Neural crest cell (in vitro differentiated cells): ENCODE results near the gene RHOJ. TPM values are rescaled to one million over a fixed set of nuclear protein-coding genes. Genes with fewer than 3 reads are reported as not detected.

Source experiments
- DNase-seq: peaks from one replicate; pipeline ENCODE4 v3.0.0; 2021; ENCODE audit warnings: low read depth, mixed read lengths, low spot score
- H3K27ac Mint-ChIP-seq: one replicate; pipeline ENCODE4 v1.8.0; 2021; ENCODE audit warnings: mild to moderate bottlenecking, mixed read lengths; ENCODE audit not compliant: unreplicated experiment
- H3K27me3 Mint-ChIP-seq: 2 replicates; pipeline ENCODE4 v1.8.0; 2021; ENCODE audit warnings: low read depth, mild to moderate bottlenecking, mixed read lengths
- H3K36me3 Mint-ChIP-seq: 2 replicates; pipeline ENCODE4 v1.8.0; 2021; ENCODE audit warnings: low read depth, mild to moderate bottlenecking, mixed read lengths
- H3K4me1 Mint-ChIP-seq: 2 replicates; pipeline ENCODE4 v1.8.0; 2021; ENCODE audit warnings: mixed read lengths
- H3K4me3 Mint-ChIP-seq: one replicate; pipeline ENCODE4 v1.8.0; 2021; ENCODE audit warnings: mild to moderate bottlenecking, mixed read lengths
- H3K9me3 Mint-ChIP-seq: 2 replicates; pipeline ENCODE4 v1.8.0; 2021; ENCODE audit warnings: mixed read lengths
- total RNA-seq: library from RNA; stranded (reverse); gene quantifications from 2 replicates; pipeline ENCODE4 v1.2.1, GENCODE V29; 2021
- TF ChIP-seq, protein P1 (sequence below): fragments of 200-600 bp; sonication (generic); conservative IDR thresholded peaks from 2 replicates; pipeline ENCODE4 v1.5.0; 2021; ENCODE audit warnings: antibody characterized with exemption, mild to moderate bottlenecking

RHOJ gene
- total RNA-seq, 1 donor from 2014 or later = 34.6 TPM

DNA sequence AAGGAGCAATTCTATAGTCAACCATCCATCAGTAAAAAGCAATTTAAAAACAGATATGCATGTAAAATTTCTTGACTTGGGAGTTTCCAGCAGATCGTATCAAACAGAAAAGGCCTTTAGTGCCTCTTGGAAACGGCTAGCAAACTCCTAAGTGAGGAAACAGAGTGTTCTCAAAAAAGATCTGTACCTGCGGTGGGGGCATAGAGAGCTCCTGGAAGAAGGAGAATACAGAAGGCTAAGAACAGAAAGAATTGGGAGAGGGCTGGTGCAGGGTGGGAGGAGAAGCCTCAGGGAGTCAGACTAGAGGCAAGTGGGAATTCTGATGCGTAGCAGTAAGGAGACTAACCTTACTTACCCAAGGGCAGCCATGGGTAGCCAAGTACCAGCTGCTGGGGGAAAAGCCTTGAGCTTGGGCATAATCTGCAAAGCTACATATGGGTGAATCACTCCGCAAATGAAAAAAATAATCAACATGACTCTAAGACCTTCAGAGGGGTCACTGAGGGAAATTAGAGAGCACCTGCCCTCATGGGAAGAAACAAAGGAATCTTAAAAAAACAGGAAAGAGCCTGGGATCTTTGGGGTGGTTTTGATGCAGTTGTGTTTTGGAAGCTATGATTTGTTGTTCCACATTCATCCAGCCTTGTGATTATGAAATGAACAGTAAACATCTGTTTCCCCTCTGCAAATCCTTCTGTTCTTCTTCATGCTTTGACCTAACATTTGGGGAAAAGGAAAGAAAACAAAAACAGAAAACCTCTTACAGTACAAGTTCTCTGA is 10.4 kb downstream of the RHOJ start:
- TF ChIP-seq, protein P1, sequence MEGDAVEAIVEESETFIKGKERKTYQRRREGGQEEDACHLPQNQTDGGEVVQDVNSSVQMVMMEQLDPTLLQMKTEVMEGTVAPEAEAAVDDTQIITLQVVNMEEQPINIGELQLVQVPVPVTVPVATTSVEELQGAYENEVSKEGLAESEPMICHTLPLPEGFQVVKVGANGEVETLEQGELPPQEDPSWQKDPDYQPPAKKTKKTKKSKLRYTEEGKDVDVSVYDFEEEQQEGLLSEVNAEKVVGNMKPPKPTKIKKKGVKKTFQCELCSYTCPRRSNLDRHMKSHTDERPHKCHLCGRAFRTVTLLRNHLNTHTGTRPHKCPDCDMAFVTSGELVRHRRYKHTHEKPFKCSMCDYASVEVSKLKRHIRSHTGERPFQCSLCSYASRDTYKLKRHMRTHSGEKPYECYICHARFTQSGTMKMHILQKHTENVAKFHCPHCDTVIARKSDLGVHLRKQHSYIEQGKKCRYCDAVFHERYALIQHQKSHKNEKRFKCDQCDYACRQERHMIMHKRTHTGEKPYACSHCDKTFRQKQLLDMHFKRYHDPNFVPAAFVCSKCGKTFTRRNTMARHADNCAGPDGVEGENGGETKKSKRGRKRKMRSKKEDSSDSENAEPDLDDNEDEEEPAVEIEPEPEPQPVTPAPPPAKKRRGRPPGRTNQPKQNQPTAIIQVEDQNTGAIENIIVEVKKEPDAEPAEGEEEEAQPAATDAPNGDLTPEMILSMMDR = no peak
- Mint-ChIP-seq H3K4me3 (no peak overlapping the region), H3K36me3 (peaks cover 11% of the 10 kb centered on the region), H3K27ac (peak overlapping the region; percentile 15), H3K27me3 (no peaks in the 10 kb centered on the region), H3K9me3 (no peaks in the 10 kb centered on the region), H3K4me1 (peaks cover 25% of the 10 kb centered on the region)
- no peak for DNase-seq

DNA sequence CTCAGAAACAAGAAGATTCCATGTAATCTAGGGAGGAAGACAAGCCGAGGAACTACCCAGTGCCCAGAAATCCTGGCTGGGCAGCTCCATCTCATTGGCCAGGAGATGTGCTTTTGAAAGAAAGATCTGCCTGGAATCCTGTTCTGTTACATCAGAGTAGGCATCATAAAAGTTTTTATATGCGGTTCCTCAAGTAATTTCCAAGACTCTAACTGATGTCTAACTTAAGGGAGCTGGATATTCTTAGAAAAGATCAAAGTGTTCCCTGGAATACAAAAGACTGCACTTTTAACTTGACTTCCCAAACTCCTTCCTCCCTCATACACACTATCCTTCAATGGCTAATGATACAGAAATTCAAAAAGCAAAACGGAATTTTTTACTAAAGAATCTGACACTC is 16.3 kb downstream of the RHOJ start:
- Mint-ChIP-seq H3K9me3 (peaks cover 10% of the 10 kb centered on the region), H3K4me1 (peaks cover 36% of the 10 kb centered on the region), H3K36me3 (peaks cover 16% of the 10 kb centered on the region), H3K27ac (no peak overlapping the region), H3K27me3 (no peaks in the 10 kb centered on the region), H3K4me3 (no peak overlapping the region)
- DNase-seq = no peak
- TF ChIP-seq, protein P1 = no peak

DNA sequence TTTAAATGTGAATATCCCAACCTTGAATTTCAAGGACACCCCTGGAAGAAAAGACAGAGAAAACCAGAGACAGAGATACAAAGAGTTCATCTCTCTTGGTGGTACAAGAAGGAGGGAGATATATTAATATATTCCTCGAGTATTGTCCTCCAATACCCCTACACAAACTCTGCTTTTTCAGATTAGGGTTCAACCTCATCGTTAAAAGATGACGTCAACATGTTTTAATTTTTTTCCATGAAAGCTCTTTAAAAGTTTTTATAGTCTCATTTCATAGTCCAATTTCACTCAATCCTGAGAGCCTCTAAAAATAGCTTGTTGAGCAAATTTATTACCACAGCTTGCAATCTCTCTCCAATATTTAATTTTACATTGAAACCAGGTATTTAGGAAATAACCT is 19.4 kb downstream of the RHOJ start:
- Mint-ChIP-seq H3K4me1 (peaks cover 24% of the 10 kb centered on the region), H3K4me3 (no peak overlapping the region), H3K27me3 (no peaks in the 10 kb centered on the region), H3K36me3 (peaks cover 18% of the 10 kb centered on the region), H3K9me3 (peaks cover 12% of the 10 kb centered on the region), H3K27ac (no peak overlapping the region)
- DNase-seq = no peak
- TF ChIP-seq, protein P1 = no peak

DNA sequence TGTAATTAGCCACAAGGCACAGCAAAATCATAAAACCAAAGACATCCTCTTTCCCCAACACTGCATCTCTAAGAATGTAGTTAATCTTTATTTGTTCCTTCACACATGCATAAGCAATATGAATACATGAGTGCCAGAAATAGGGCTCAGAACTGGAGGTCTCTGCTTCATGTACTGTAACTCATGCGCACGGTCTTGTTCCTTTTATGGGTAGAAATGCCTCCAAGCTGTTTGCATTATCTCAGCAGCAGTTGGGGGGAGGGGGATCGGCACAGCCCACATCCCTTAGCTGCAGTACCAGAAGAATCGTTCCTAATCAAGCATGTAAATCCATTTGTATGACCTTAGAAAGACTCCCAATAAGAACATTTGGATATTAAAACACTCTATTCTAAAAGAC is 20.0 kb downstream of the RHOJ start:
- Mint-ChIP-seq H3K27me3 (no peaks in the 10 kb centered on the region), H3K9me3 (peaks cover 16% of the 10 kb centered on the region), H3K4me3 (peak overlapping the region; percentile 17), H3K27ac (no peak overlapping the region), H3K4me1 (peaks cover 23% of the 10 kb centered on the region), H3K36me3 (peaks cover 21% of the 10 kb centered on the region)
- TF ChIP-seq, protein P1 = no peak
- no peak for DNase-seq

DNA sequence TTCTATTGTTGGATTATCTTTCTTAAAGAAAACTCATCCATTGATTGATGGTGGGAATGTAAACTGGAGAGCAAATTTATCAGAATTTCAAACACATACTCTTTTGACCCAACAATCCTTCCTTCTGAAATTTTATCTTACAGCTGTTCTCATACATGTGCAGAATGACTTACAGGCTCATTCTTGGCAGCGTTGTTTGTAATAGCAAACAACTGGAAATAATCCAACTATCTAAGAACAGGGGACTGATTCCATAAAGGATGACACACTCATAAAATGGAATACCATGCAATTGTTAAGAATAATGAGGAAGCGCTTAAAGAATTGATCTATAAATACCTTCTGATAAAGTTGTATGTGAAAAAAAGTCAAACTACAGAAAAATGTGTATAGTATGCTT is 24.0 kb downstream of the RHOJ start:
- TF ChIP-seq, protein P1 = no peak
- Mint-ChIP-seq H3K27ac (no peak overlapping the region), H3K27me3 (no peaks in the 10 kb centered on the region), H3K4me3 (no peak overlapping the region), H3K4me1 (peaks cover 39% of the 10 kb centered on the region), H3K9me3 (peaks cover 21% of the 10 kb centered on the region), H3K36me3 (peaks cover 23% of the 10 kb centered on the region)
- DNase-seq = no peak
